GM18909 (cell line): ENCODE measurements around the gene LCAT.

Experiments
- ATAC-seq: cut with Tn5 transposase; IDR thresholded peaks from one replicate; pipeline ENCODE4 v1.9.1; 2021; ENCODE audit warnings: mild to moderate bottlenecking; ENCODE audit not compliant: unreplicated experiment, poor library complexity

Gene LCAT

DNA sequence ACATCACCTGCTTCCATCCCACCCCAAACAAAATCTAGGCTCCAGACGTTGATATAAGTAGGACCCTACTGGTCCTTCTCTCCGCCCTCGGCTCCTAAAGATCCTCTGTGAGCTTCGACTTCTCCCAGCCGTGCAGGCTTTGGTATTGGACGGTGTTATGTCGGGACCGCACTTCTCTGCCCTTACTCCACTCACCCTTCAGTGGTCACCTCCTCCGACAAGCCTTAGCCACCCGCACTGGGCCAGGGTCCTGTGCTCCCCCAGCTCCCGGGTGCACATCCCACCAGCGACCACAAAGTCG lies 8.9 kb downstream of the LCAT start:
- ATAC-seq = no peak

DNA sequence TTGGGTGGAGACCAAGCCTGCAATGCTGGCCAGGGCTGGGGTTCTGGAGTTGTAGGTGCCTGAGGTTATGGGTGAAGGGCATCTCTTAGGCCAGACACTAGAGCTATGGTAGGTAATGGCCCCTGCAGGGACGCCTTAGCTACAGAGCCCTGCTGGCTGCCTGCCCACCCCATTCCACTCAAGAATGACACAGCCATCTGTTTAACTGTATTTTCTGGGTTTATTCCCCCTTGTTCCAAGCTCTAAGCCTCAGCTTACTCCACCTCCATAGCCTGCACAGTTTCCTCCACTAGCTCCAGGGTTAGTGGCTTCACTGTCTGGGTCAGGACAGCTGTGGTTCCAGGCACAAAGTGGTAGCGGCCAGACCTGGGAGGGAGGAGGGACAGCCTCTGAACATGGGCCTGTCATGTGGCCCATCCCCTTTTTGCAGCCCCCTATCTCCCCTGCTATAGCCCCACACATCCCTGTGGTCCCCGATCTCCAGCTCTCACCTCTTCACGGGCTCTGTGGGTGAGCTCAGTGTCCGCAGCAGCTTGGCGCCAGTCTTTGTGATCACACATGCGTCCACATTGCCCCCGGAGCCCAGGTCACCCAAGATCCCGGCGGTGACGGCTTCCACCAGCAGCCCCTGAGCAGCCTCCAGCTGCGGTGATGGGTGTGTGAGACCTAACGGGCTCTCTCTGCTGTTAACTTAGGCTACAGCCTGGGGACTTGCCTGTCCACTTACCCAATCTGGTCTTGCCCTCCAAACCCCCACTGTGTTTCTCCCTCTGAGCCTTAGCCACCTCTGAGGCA lies 9.4 kb downstream of the LCAT start:
- ATAC-seq = no peak

DNA sequence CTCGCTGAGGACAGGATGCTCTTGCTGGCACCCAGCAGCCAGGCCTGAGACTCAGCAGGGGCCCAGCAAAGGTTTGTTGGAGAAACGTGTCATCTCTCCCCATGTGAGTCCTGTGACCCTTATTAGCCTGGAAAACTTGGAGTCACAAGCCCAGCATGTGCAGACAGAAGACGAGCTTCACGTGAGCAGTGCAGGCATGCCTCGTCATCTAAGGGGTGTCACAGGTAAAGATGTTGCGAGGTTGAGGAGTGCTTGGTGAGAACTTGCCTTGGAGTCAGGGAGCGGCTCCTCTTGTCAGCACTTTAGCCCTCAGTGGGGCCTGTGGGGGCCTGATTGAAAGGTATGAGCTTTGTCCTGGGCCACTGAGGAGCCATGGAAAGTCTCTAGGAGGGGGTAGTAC lies 10.1 kb downstream of the LCAT start:
- ATAC-seq = no peak

- no peak for ATAC-seq
Observed at GRCh38 chr16:67932462-67932840, 11.5 kb downstream of the LCAT start.

GRCh38 chr16:67931712-67932461 lies 12.0 kb downstream of the LCAT start, which contains the start of gene CTRL:
CTRL (minus strand) TSS chr16:67931862; CDS start chr16:67931852, 10 bp downstream.
- ATAC-seq = no peak

GRCh38 chr16:67930678-67931211 lies 13.2 kb downstream of the LCAT start:
- no peak for ATAC-seq

- ATAC-seq = no peak
Observed at GRCh38 chr16:67930191-67930590, 13.7 kb downstream of the LCAT start.

DNA sequence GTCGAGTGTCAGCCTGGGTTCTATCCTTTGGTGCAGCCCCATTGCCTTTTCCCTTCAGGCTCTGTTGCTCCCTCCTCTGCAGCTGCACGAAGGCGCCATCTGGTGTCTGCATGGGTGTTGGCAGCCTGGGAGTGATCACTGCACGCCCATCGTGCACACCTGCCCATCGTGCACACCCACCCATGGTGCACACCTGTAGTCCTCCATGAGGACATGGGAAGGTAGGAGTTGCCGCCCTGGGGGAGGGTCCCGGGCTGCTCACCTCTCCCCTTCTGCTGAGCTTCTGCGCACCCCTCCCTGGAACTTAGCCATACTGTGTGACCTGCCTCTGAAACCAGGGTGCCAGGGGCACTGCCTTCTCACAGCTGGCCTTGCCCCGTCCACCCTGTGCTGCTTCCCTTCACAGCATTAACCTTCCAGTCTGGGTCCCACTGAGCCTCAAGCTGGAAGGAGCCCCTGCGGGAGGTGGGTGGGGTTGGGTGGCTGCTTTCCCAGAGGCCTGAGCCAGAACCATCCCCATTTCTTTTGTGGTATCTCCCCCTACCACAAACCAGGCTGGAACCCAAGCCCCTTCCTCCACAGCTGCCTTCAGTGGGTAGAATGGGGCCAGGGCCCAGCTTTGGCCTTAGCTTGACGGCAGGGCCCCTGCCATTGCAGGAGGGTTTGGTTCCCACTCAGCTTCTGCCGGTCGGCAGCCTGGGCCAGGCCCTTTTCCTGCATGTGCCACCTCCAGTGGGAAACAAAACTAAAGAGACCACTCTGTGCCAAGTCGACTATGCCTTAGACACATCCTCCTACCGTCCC lies 15.2 kb downstream of the LCAT start:
- ATAC-seq = no peak

DNA sequence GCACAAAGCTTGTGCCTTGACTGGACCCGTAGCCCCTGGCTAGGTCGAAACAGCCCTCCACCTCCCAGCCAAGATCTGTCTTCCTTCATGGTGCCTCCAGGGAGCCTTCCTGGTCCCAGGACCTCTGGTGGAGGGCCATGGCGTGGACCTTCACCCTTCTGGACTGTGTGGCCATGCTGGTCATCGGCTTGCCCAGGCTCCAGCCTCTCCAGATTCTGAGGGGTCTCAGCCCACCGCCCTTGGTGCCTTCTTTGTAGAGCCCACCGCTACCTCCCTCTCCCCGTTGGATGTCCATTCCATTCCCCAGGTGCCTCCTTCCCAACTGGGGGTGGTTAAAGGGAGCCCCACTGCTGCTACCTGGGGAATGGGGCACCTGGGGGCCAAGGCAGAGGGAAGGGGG lies 15.8 kb downstream of the LCAT start:
- no peak for ATAC-seq

DNA sequence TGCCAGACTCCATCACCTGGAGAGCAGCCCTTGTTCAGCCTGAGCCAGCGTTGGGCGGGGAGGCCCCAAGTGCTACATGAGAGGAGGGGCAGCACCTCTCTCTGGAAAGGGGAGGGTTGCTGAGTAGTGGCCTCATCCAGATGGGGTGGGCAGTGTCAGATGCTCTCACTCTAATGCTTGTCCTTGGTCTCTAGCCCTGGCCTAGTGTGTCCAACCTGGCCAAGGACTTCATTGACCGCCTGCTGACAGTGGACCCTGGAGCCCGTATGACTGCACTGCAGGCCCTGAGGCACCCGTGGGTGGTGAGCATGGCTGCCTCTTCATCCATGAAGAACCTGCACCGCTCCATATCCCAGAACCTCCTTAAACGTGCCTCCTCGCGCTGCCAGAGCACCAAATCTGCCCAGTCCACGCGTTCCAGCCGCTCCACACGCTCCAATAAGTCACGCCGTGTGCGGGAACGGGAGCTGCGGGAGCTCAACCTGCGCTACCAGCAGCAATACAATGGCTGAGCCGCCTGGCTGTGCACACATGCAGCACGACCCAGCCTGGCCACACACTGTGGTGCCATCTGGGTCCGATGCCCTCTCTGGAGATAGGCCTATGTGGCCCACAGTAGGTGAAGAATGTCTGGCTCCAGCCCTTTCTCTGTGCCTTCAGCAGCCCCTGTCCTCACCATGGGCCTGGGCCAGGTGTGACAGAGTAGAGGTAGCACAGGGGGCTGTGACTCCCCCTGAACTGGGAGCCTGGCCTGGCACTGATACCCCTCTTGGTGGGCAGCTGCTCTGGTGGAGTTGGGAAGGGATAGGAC lies 16.6 kb downstream of the LCAT start:
- ATAC-seq = no peak

DNA sequence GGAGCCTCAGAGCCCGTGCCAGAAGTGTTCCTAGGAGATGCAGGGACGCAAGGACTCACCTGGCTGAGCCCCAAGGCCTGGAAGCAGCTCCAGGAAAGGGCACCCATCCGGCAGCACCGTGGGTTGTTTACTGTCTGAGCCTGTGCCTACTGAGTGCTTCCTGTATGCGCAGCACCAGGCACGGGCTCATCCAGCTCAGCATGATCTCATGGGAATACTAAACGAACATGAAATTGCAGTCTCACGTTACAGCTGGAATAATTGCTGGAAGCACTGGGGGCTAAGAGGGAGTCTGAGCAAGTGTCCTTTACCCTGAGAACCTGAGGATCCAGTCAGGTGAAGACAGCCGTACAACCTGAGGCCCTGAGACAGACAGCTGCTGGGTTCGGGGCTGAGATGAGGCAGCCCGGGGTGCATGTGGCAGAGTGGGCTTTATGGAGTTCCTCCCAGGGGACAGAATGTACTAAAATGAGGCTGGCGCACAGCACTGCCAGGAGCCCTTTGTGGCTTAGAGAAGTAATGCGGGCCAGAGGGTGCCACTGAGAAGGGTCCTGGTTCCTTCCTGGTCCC lies 17.7 kb downstream of the LCAT start:
- ATAC-seq = no peak

- ATAC-seq = no peak
Observed at GRCh38 chr16:67924140-67924906, 19.6 kb downstream of the LCAT start.

GRCh38 chr16:67923414-67924116 lies 20.4 kb downstream of the LCAT start:
- no peak for ATAC-seq

GRCh38 chr16:67922740-67923139 lies 21.2 kb downstream of the LCAT start:
- ATAC-seq = no peak

- ATAC-seq = no peak
Observed at GRCh38 chr16:67922221-67922620, 21.7 kb downstream of the LCAT start.

- ATAC-seq = no peak
Observed at GRCh38 chr16:67919622-67920221, 24.2 kb downstream of the LCAT start.

- ATAC-seq = no peak
Observed at GRCh38 chr16:67917852-67918236, 26.1 kb downstream of the LCAT start.
